22Rv1 (cell line): ENCODE measurements around the gene HSPA8.

Source experiments
- CTCF ChIP-seq: fragments of 450-650 bp; IDR thresholded peaks from 2 replicates; pipeline ENCODE4 v1.5.1; 2017; ENCODE audit warnings: mild to moderate bottlenecking
- ZFX ChIP-seq: fragments of 450-650 bp; IDR thresholded peaks from 2 replicates; pipeline ENCODE4 v1.6.1; 2017; ENCODE audit warnings: antibody characterized with exemption, borderline replicate concordance

DNA sequence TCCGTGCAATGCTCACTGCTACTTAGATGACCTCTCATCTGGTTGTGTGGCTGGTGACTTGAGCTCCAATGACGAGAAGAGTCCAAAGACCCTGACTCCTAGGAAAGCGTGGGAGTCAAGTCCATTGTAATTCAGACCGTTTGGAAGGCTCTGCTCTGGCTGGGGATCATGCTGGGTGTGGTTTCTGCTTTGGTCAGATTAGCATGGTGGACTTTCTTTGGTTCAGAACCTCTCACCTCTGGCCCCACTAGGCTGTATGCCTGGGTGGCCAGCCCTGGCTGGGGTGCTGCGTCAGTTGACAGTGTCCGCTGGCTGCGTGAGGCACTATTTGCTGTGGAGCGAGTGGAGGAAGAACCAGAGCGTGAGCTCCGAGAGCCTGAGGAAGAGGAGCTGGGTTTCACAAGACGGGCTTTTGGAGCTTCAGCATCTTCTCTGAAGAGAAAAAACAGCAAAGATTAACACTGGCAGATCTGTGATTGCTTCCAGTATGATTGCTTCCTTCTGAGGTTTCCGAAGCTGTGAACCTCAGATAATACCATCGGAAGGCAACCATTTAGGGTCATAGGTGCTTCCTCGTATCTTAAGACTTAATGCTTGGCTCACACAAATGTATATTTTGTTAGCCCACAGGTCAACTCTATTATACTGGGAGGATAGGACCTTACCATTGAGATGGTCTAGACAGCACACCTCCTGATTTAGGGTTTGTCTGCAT lies 11.6 kb upstream of the HSPA8 start:
- TF ChIP-seq CTCF, result no peak
- TF ChIP-seq ZFX, result no peak
